ENCODE results near the gene CLTCL1. TPM values are rescaled to one million over a fixed set of nuclear protein-coding genes. Genes with fewer than 3 reads are reported as not detected.
"Not testable (repeated sequence)": the region's sequence is repeated elsewhere in the genome, so short reads cannot be mapped to it uniquely, and the experiment has no call there.

CLTCL1 gene
- total RNA-seq, 1 experiment from 2014 or later = 7.1 TPM

GRCh38 chr22:19287076-19287707, 4.3 kb downstream of the CLTCL1 start:
- Histone ChIP-seq H3K4me1 (ENCODE audit: control insufficient read depth in 1 of 2, insufficient read depth in 2 of 2, low read length in 2 of 2) (peaks cover 6 to 13% of the 10 kb centered on the region in 2 experiments), H3K4me2 (ENCODE audit: low read length) (no peak overlapping the region), H3K4me3 (replicated peaks in 1 of 2; ENCODE audit: low read depth in 1 of 2, low read length in 2 of 2) (no peak overlapping the region), H3K36me3 (ENCODE audit: control insufficient read depth in 1 of 2, insufficient read depth in 2 of 2, low read length in 2 of 2) (no peaks in the 10 kb centered on the region), H3K27ac (ENCODE audit: low read depth, low read length) (no peak overlapping the region), H3K27me3 (ENCODE audit: insufficient read depth, low read length) (no peaks in the 10 kb centered on the region), H2AFZ (ENCODE audit: low read depth, low read length, poor library complexity, severe bottlenecking) (no peak overlapping the region), H3K9me3 (ENCODE audit: control insufficient read depth in 1 of 2, insufficient read depth in 1 of 2, low read depth in 1 of 2, low read length in 2 of 2) (no peaks in the 10 kb centered on the region), H3K79me2 (ENCODE audit: insufficient read depth, low read length) (no peaks in the 10 kb centered on the region), H4K20me1 (ENCODE audit: insufficient read depth) (no peaks in the 10 kb centered on the region), H3K9ac (ENCODE audit: low read length) (no peak overlapping the region), H3K9me2 (ENCODE audit: insufficient read depth) (no peaks in the 10 kb centered on the region)
- DNase-seq (ENCODE audit: low read depth, low spot score) = no peak
- ATAC-seq = no peak
- RAD21 ChIA-PET (ENCODE audit: low non-redundant PET in 1 of 2, low total read pairs in 2 of 2, uncharacterized antibody in 2 of 2, unreplicated experiment in 2 of 2) = no interaction called here
- TF ChIP-seq RAD21 (IDR thresholded peaks at IDR 0.05; ENCODE audit: low read depth) (no peak), SRF (IDR thresholded peaks at IDR 0.05; ENCODE audit: low read depth) (no peak), POLR2A (IDR thresholded peaks at IDR 0.05; ENCODE audit: borderline replicate concordance, extremely low read depth, insufficient read depth, insufficient read length) (no peak), FOSL1 (IDR thresholded peaks at IDR 0.05; ENCODE audit: low read depth) (no peak), ZNF274 (IDR thresholded peaks at IDR 0.05; ENCODE audit: low read depth, low read length) (no peak), JUND (IDR thresholded peaks at IDR 0.05) (no peak)
- intact Hi-C loops (cut with micrococcal nuclease) = no loop called here
- POLR2A ChIA-PET = no interaction called here
- CTCF ChIA-PET = interaction anchor here (1.3 kb wide), 1 partner anchor 108 kb away, joined by 3 read pairs; no protein-coding TSS in a partner anchor
- no TSS peak for BruUV-seq (replicated peaks)

GRCh38 chr22:19285831-19286230, 5.7 kb downstream of the CLTCL1 start:
- H3K9ac ChIP-seq (ENCODE audit: low read length) = no peak overlapping the region
- ChIA-PET CTCF (no interaction called here), RAD21 (ENCODE audit: low non-redundant PET in 1 of 2, low total read pairs in 2 of 2, uncharacterized antibody in 2 of 2, unreplicated experiment in 2 of 2) (no interaction called here), POLR2A (no interaction called here)
- H3K79me2 ChIP-seq (ENCODE audit: insufficient read depth, low read length) = no peaks in the 10 kb centered on the region
- no peaks in the 10 kb centered on the region for H3K9me2 ChIP-seq (ENCODE audit: insufficient read depth)
- ATAC-seq = no peak
- no peak overlapping the region for H3K4me3 ChIP-seq (replicated peaks in 1 of 2; ENCODE audit: low read depth in 1 of 2, low read length in 2 of 2)
- H3K27ac ChIP-seq (ENCODE audit: low read depth, low read length) = no peak overlapping the region
- no peaks in the 10 kb centered on the region for H4K20me1 ChIP-seq (ENCODE audit: insufficient read depth)
- DNase-seq (ENCODE audit: low read depth, low spot score) = no peak
- H2AFZ ChIP-seq (ENCODE audit: low read depth, low read length, poor library complexity, severe bottlenecking) = no peak overlapping the region
- H3K27me3 ChIP-seq (ENCODE audit: insufficient read depth, low read length) = no peaks in the 10 kb centered on the region
- no peaks in the 10 kb centered on the region for H3K36me3 ChIP-seq (ENCODE audit: control insufficient read depth in 1 of 2, insufficient read depth in 2 of 2, low read length in 2 of 2)
- no peak overlapping the region for H3K4me2 ChIP-seq (ENCODE audit: low read length)
- TF ChIP-seq CEBPB (IDR thresholded peaks at IDR 0.05; ENCODE audit: low read depth) (no peak), TCF7L2 (IDR thresholded peaks at IDR 0.05; ENCODE audit: borderline replicate concordance, extremely low read depth, insufficient read depth, insufficient read length) (no peak), FOSL1 (IDR thresholded peaks at IDR 0.05; ENCODE audit: low read depth) (no peak), EGR1 (IDR thresholded peaks at IDR 0.05; ENCODE audit: low read depth) (no peak), ZNF274 (IDR thresholded peaks at IDR 0.05; ENCODE audit: low read depth, low read length) (no peak), ELF1 (IDR thresholded peaks at IDR 0.05; ENCODE audit: borderline replicate concordance, low read depth) (no peak), JUND (IDR thresholded peaks at IDR 0.05) (no peak), MAX (IDR thresholded peaks at IDR 0.05) (no peak), YY1 (IDR thresholded peaks at IDR 0.05; ENCODE audit: extremely low read depth, insufficient replicate concordance, low read depth, low read length) (no peak), EZH2 (IDR thresholded peaks at IDR 0.05) (no peak), CBX3 (IDR thresholded peaks at IDR 0.05; ENCODE audit: low read depth) (no peak), ZFX (IDR thresholded peaks at IDR 0.05) (no peak)
- H3K4me1 ChIP-seq (ENCODE audit: control insufficient read depth in 1 of 2, insufficient read depth in 2 of 2, low read length in 2 of 2) = peaks cover 2 to 5% of the 10 kb centered on the region in 2 experiments; a peak in 3 of 4 replicates
- intact Hi-C loops (cut with micrococcal nuclease) = no loop called here
- BruUV-seq (replicated peaks) = no TSS peak
- H3K9me3 ChIP-seq (ENCODE audit: control insufficient read depth in 1 of 2, insufficient read depth in 1 of 2, low read depth in 1 of 2, low read length in 2 of 2) = no peaks in the 10 kb centered on the region

- H3K4me2 ChIP-seq (ENCODE audit: low read length); H3K4me3 ChIP-seq (replicated peaks in 1 of 2; ENCODE audit: low read depth in 1 of 2, low read length in 2 of 2); H3K4me1 ChIP-seq (ENCODE audit: control insufficient read depth in 1 of 2, insufficient read depth in 2 of 2, low read length in 2 of 2); DNase-seq (ENCODE audit: low read depth, low spot score); BruUV-seq (replicated peaks); CTCF ChIA-PET; H3K27me3 ChIP-seq (ENCODE audit: insufficient read depth, low read length); H2AFZ ChIP-seq (ENCODE audit: low read depth, low read length, poor library complexity, severe bottlenecking); H3K9me2 ChIP-seq (ENCODE audit: insufficient read depth); ATAC-seq; intact Hi-C loops (cut with micrococcal nuclease); RAD21 ChIA-PET (ENCODE audit: low non-redundant PET in 1 of 2, low total read pairs in 2 of 2, uncharacterized antibody in 2 of 2, unreplicated experiment in 2 of 2); H3K9ac ChIP-seq (ENCODE audit: low read length); H4K20me1 ChIP-seq (ENCODE audit: insufficient read depth); H3K36me3 ChIP-seq (ENCODE audit: control insufficient read depth in 1 of 2, insufficient read depth in 2 of 2, low read length in 2 of 2); H3K27ac ChIP-seq (ENCODE audit: low read depth, low read length); H3K79me2 ChIP-seq (ENCODE audit: insufficient read depth, low read length); H3K9me3 ChIP-seq (ENCODE audit: control insufficient read depth in 1 of 2, insufficient read depth in 1 of 2, low read depth in 1 of 2, low read length in 2 of 2): not testable (repeated sequence)
- POLR2A ChIA-PET = interaction anchor here (1.3 kb wide), 1 partner anchor 12 kb away, joined by 3 read pairs; the partner anchor contains the start of gene CLTCL1
Measured at GRCh38 chr22:19279143-19279542, 12.4 kb downstream of the CLTCL1 start.
